Gastrocnemius medialis (tissue), 4 donors: ENCODE results near the gene ERC1.

Source experiments
- POLR2A ChIP-seq, 2 donors: fragments of 450-650 bp; IDR thresholded peaks; one replicate each; pipeline ENCODE4 v1.6.1; 2017; ENCODE audit warnings: antibody characterized with exemption in 2 of 2, mild to moderate bottlenecking in 2 of 2, moderate library complexity in 2 of 2
- TF ChIP-seq, protein P1 (sequence below), 5 experiments: fragments of 450-650 bp in 3 of 5; fragments of 200-600 bp in 2 of 5; sonication (generic) in 2 of 5; IDR thresholded peaks in 4 of 5; conservative IDR thresholded peaks in 1 of 5; 1 replicate in 4 of 5; 2 replicates in 1 of 5; pipeline ENCODE4 v1.5.1; 2016 to 2019; ENCODE audit warnings: antibody characterized with exemption in 5 of 5, mild to moderate bottlenecking in 3 of 5, moderate library complexity in 3 of 5

DNA sequence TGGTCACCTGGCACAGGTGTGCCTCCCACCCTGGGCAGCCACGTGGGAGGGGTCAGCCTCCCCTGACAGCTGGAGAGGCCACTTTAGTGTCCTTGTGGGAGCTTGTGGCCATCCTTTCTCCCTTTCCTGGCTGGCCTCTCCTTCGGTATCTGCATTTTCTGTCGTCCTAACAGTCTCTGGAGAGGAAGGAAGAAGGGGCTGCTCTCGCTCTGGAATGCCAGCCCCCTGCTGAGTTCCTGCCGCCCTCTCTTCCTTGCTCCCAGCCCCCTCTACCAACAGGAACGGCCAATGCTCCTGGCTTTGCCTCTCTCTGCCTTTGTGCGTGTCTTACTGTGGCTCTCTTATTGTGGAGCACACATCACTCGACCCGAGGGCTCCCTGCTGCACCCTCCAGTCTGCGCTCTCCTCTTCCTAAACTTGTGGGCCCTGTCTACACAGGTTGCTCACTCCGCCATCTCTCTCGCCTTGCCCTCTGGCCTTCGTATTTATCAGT is 532.6 kb downstream of the ERC1 start:
- TF ChIP-seq, protein P1, sequence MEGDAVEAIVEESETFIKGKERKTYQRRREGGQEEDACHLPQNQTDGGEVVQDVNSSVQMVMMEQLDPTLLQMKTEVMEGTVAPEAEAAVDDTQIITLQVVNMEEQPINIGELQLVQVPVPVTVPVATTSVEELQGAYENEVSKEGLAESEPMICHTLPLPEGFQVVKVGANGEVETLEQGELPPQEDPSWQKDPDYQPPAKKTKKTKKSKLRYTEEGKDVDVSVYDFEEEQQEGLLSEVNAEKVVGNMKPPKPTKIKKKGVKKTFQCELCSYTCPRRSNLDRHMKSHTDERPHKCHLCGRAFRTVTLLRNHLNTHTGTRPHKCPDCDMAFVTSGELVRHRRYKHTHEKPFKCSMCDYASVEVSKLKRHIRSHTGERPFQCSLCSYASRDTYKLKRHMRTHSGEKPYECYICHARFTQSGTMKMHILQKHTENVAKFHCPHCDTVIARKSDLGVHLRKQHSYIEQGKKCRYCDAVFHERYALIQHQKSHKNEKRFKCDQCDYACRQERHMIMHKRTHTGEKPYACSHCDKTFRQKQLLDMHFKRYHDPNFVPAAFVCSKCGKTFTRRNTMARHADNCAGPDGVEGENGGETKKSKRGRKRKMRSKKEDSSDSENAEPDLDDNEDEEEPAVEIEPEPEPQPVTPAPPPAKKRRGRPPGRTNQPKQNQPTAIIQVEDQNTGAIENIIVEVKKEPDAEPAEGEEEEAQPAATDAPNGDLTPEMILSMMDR (IDR thresholded peaks at IDR 0.05 in 4 of 5, conservative IDR thresholded peaks at IDR 0.05 in 1 of 5), result no peak
- no peak for TF ChIP-seq POLR2A (IDR thresholded peaks at IDR 0.05)
